ENCODE data around the gene EFNA4.

GRCh38 chr1:155017041-155017945 lies 46.2 kb upstream of the EFNA4 start:
- peak; percentile 90; the same call in 1 of the 2 replicates for TF ChIP-seq KAT7 (CRISPR knock-in tag; IDR thresholded peaks at IDR 0.05; ENCODE audit: borderline replicate concordance)
- peak; percentile 97 for TF ChIP-seq ETV6 (CRISPR knock-in tag; IDR thresholded peaks at IDR 0.05)
- TF ChIP-seq, protein P1, sequence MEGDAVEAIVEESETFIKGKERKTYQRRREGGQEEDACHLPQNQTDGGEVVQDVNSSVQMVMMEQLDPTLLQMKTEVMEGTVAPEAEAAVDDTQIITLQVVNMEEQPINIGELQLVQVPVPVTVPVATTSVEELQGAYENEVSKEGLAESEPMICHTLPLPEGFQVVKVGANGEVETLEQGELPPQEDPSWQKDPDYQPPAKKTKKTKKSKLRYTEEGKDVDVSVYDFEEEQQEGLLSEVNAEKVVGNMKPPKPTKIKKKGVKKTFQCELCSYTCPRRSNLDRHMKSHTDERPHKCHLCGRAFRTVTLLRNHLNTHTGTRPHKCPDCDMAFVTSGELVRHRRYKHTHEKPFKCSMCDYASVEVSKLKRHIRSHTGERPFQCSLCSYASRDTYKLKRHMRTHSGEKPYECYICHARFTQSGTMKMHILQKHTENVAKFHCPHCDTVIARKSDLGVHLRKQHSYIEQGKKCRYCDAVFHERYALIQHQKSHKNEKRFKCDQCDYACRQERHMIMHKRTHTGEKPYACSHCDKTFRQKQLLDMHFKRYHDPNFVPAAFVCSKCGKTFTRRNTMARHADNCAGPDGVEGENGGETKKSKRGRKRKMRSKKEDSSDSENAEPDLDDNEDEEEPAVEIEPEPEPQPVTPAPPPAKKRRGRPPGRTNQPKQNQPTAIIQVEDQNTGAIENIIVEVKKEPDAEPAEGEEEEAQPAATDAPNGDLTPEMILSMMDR (IDR thresholded peaks at IDR 0.05) = peak; percentile 84
- peak; percentile 77; the same call in 1 of the 2 replicates for TF ChIP-seq TP53 (CRISPR knock-in tag; IDR thresholded peaks at IDR 0.05)
- TF ChIP-seq ZNF138 (CRISPR knock-in tag; conservative IDR thresholded peaks at IDR 0.05) = peak; percentile 80; the same call in 1 of the 2 replicates
- 0 out of 2 replicates have a peak, but pooled peaks have one; percentile 8 for TF ChIP-seq ZNF263 (CRISPR knock-in tag; IDR thresholded peaks at IDR 0.05; ENCODE audit: low read depth)
- 0 out of 2 replicates have a peak, but pooled peaks have one; percentile 82 for TF ChIP-seq ZNF281 (CRISPR knock-in tag; IDR thresholded peaks at IDR 0.05)
- peak; percentile 77 for TF ChIP-seq MAX (CRISPR knock-in tag; IDR thresholded peaks at IDR 0.05)

Data from WTC11 (cell line).